Measurements from ENCODE around the gene TMTC1.

TMTC1 gene

DNA sequence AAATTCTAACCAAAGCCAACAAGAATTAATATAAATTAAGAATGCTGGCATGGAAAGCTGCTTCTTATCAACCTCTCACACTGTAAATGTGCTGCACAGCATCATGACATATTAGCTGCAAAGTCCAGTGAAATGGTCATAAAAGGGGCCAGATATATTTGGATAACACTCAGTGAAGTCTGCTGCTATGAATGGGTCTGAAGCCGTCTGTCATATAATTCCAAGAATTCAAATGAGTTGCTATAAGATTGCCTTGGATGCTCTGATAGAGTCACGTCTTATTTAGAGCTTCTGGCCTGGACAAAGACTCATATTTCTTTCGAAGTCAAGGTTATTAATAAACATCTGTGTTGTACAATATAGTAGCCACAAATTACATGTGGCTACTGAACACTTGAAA is 231.9 kb downstream of the TMTC1 start:
- in situ Hi-C loops (cut with HindIII; ENCODE audit: low sequenced_read_pairs): no loop called here

- in situ Hi-C loops (cut with HindIII; ENCODE audit: low sequenced_read_pairs): no loop called here
Observed at GRCh38 chr12:29547864-29548263, 235.9 kb downstream of the TMTC1 start.

- in situ Hi-C loops (cut with HindIII; ENCODE audit: low sequenced_read_pairs): no loop called here
Observed at GRCh38 chr12:29547151-29547632, 236.6 kb downstream of the TMTC1 start.

GRCh38 chr12:29546000-29546399 is 237.7 kb downstream of the TMTC1 start:
- in situ Hi-C loops (cut with HindIII; ENCODE audit: low sequenced_read_pairs): no loop called here

- in situ Hi-C loops (cut with HindIII; ENCODE audit: low sequenced_read_pairs): no loop called here
Observed at GRCh38 chr12:29545102-29545467, 238.7 kb downstream of the TMTC1 start.

GRCh38 chr12:29544428-29545101 is 239.2 kb downstream of the TMTC1 start:
- in situ Hi-C loops (cut with HindIII; ENCODE audit: low sequenced_read_pairs): no loop called here

GRCh38 chr12:29543036-29543435 is 240.7 kb downstream of the TMTC1 start:
- in situ Hi-C loops (cut with HindIII; ENCODE audit: low sequenced_read_pairs): no loop called here

DNA sequence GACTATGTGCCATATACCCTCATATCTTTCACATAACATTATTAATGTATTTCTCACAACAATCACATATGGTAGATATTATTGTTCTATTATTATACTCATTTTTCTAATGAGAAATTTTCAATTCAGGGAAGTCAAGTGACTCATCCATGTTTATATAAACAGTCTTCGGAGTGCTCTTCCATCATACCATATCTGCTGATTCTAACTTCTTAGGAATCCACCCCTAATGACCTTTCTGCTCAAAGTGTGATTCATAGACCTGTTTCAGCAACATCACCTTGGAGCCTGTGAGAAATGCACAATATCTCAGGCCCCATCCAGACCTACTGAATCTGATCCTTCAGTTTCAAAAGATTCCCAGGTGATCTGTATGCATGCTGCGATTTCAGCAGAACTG is 246.4 kb downstream of the TMTC1 start:
- in situ Hi-C loops (cut with HindIII; ENCODE audit: low sequenced_read_pairs): no loop called here

GRCh38 chr12:29534935-29535334 is 248.8 kb downstream of the TMTC1 start:
- in situ Hi-C loops (cut with HindIII; ENCODE audit: low sequenced_read_pairs): no loop called here

- in situ Hi-C loops (cut with HindIII; ENCODE audit: low sequenced_read_pairs): no loop called here
Observed at GRCh38 chr12:29533815-29534489, 249.8 kb downstream of the TMTC1 start.

GRCh38 chr12:29531471-29531870 is 252.3 kb downstream of the TMTC1 start:
- in situ Hi-C loops (cut with HindIII; ENCODE audit: low sequenced_read_pairs): no loop called here

GRCh38 chr12:29530436-29530835 is 253.3 kb downstream of the TMTC1 start:
- in situ Hi-C loops (cut with HindIII; ENCODE audit: low sequenced_read_pairs): no loop called here

DNA sequence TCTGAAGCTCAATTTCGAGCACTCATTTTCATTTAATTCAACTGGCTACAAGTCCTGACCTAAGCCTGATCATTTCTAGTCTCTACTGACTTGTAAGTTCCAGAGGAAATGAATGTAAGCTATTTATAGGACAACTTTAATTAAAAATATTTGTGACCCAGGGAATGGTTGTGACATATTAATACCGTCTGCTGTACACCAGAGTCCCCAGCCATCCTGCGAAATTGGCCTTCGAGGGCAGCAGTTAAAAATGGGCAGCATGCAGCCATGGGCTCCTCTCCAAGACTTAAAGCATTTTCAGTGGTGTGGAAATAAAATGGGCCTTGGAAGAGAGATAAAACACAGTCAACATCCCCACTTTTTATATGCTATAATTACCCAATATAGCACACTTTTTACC is 255.6 kb downstream of the TMTC1 start:
- in situ Hi-C loops (cut with HindIII; ENCODE audit: low sequenced_read_pairs): no loop called here

GRCh38 chr12:29521951-29522350 is 261.8 kb downstream of the TMTC1 start:
- in situ Hi-C loops (cut with HindIII; ENCODE audit: low sequenced_read_pairs): no loop called here

- in situ Hi-C loops (cut with HindIII; ENCODE audit: low sequenced_read_pairs): no loop called here
Observed at GRCh38 chr12:29519585-29520182, 264.1 kb downstream of the TMTC1 start.

DNA sequence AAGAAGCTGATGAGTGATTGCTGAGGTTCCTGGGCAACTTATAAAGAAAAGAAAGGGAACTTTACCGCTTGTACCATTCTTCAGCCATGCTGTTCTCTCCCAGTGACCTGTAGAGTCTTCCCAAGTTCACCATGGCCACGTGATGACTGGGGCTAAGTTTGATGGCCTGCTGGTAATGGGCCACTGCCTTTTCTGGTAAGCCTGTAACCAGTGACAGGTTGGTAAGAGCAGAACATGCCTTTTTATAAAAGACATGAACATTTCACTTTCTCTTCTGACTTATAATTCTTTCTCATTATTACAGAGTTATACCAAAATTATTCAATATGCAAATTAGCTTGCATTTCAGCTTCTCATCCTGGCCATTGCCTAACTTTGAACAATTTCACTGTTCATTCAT is 265.3 kb downstream of the TMTC1 start:
- in situ Hi-C loops (cut with HindIII; ENCODE audit: low sequenced_read_pairs): no loop called here

- in situ Hi-C loops (cut with HindIII; ENCODE audit: low sequenced_read_pairs): no loop called here
Observed at GRCh38 chr12:29517264-29517663, 266.5 kb downstream of the TMTC1 start.

DNA sequence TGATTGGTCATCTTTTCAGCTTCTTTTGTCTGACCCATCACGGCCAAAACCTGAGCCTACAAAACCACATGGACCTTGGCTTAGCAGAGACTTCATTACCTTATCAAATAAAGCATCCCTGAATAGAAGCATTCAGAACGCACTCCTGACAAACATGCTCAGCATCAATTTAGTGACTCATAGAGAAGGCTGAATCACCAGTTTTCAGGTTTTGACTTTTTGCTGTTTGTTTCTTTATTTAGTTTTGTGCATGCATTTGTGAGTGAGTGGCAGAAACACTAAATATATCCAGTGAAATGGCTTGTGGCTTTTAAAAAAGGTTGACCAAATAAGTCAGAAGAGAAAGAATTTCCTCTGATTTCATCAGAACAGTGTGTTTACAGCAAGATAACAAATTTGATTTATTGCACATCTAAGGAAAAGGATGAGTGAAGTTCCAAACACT is 267.3 kb downstream of the TMTC1 start:
- in situ Hi-C loops (cut with HindIII; ENCODE audit: low sequenced_read_pairs): no loop called here

GRCh38 chr12:29510591-29511185 is 273.1 kb downstream of the TMTC1 start:
- in situ Hi-C loops (cut with HindIII; ENCODE audit: low sequenced_read_pairs): no loop called here

DNA sequence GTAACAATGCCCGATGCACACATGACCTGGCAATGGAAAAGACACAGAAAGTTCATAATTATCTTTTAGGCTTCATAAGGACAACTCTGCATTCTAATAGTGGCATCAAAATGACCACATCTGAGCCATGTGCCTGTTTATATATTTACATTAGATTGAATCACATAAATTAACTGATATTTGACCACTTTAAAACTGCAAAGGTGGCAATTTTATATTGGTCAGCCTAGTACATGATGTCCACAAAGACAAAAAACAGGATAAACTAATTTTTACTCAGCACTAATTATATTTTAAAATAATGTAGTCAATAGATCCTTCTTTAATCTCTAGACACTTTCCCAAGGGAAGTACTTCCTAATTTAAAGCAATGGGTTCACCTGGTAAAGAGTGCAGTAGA is 274.2 kb downstream of the TMTC1 start:
- in situ Hi-C loops (cut with HindIII; ENCODE audit: low sequenced_read_pairs): no loop called here

DNA sequence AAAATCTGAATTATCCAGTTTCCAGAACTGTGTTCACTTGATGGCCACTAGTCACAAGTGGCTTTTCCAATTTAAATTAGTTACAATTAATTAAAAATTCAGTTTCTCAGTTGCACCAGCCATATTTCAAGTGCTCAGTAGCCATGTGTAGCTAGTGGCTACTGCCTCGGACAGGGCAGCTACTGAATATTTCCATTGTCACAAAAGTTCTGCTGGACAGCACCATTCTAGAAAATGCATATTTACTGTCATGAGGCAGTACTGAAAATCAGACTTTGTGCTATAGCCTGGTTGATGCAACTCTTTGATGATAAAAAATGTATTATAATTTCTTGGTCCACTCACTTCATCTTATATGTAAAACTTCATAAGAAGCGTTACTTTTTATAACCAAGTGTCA is 274.8 kb downstream of the TMTC1 start:
- in situ Hi-C loops (cut with HindIII; ENCODE audit: low sequenced_read_pairs): no loop called here

- in situ Hi-C loops (cut with HindIII; ENCODE audit: low sequenced_read_pairs): no loop called here
Observed at GRCh38 chr12:29505122-29505521, 278.6 kb downstream of the TMTC1 start.

Data from endothelial cell of hepatic sinusoid (primary cell).